GM20000 (cell line): ENCODE measurements around the gene RCAN3.

Experiments used
- DNase-seq: peaks from one replicate; pipeline ENCODE4 v3.0.0; 2012; ENCODE audit warnings: low spot score
- CTCF ChIP-seq: IDR thresholded peaks from 2 replicates; pipeline ENCODE4 v1.5.1; 2012; ENCODE audit warnings: mild to moderate bottlenecking, control low read depth; ENCODE audit errors: extremely low read depth, missing control alignments

Gene RCAN3

GRCh38 chr1:24558455-24558854 is 55.8 kb downstream of the RCAN3 start:
- TF ChIP-seq CTCF: no peak
- no peak for DNase-seq

- DNase-seq: no peak
- TF ChIP-seq CTCF: no peak
Measured at GRCh38 chr1:24558902-24559791, 56.5 kb downstream of the RCAN3 start.

GRCh38 chr1:24560361-24560760 is 57.7 kb downstream of the RCAN3 start:
- no peak for DNase-seq
- TF ChIP-seq CTCF: no peak

GRCh38 chr1:24562625-24563024 is 60.0 kb downstream of the RCAN3 start:
- no peak for TF ChIP-seq CTCF
- DNase-seq: no peak

- no peak for TF ChIP-seq CTCF
- no peak for DNase-seq
Measured at GRCh38 chr1:24564695-24565094, 62.1 kb downstream of the RCAN3 start.

- no peak for DNase-seq
- TF ChIP-seq CTCF: no peak
Measured at GRCh38 chr1:24566236-24566867, 63.7 kb downstream of the RCAN3 start.

- TF ChIP-seq CTCF: no peak
- DNase-seq: no peak
Measured at GRCh38 chr1:24567792-24568388, 65.3 kb downstream of the RCAN3 start.
